Astrocyte (in vitro differentiated cells and primary cell): Measurements from ENCODE around the gene SFMBT2. TPM values are rescaled to one million over a fixed set of nuclear protein-coding genes. Genes with fewer than 3 reads are reported as not detected.

Experiments
- DNase-seq: peaks from one replicate; pipeline ENCODE4 v3.0.0-alpha.2; 2010; ENCODE audit warnings: low read depth
- FAIRE-seq: peaks from 2 replicates; lab custom pipeline; 2011; peaks lifted over from hg19 to GRCh38; lab: Jason Lieb, UNC
- H2AFZ ChIP-seq: 2 replicates; pipeline ENCODE4 v1.6.0; 2012; ENCODE audit warnings: low read depth, low read length, inconsistent platforms
- H3K27ac ChIP-seq: 2 replicates; pipeline ENCODE4 v1.5.1; 2011; ENCODE audit warnings: low read depth, low read length, inconsistent platforms
- H3K27me3 ChIP-seq: 2 replicates; pipeline ENCODE4 v1.6.0; 2011; ENCODE audit warnings: low read length, inconsistent platforms; ENCODE audit not compliant: insufficient read depth
- H3K36me3 ChIP-seq: 2 replicates; pipeline ENCODE4 v1.5.1; 2011; ENCODE audit warnings: low read length, inconsistent platforms; ENCODE audit not compliant: insufficient read depth
- H3K4me1 ChIP-seq: 2 replicates; pipeline ENCODE4 v1.5.1; 2011; ENCODE audit warnings: low read length, inconsistent platforms; ENCODE audit not compliant: insufficient read depth
- H3K4me2 ChIP-seq: 2 replicates; pipeline ENCODE4 v1.6.0; 2012; ENCODE audit warnings: low read length, inconsistent platforms
- H3K4me3 ChIP-seq: 2 replicates; pipeline ENCODE4 v1.5.1; 2011; ENCODE audit warnings: low read depth, mild to moderate bottlenecking, low read length, inconsistent platforms; ENCODE audit not compliant: insufficient read depth
- H3K79me2 ChIP-seq: 2 replicates; pipeline ENCODE4 v1.6.0; 2012; ENCODE audit warnings: mild to moderate bottlenecking, low read length, inconsistent platforms; ENCODE audit not compliant: insufficient read depth
- H3K9ac ChIP-seq: 2 replicates; pipeline ENCODE4 v1.6.0; 2012; ENCODE audit warnings: mild to moderate bottlenecking, low read length, inconsistent platforms
- H3K9me3 ChIP-seq: 2 replicates; pipeline ENCODE4 v1.5.1; 2012; ENCODE audit warnings: low read depth, mild to moderate bottlenecking, low read length, inconsistent platforms; ENCODE audit not compliant: insufficient read depth
- H4K20me1 ChIP-seq: 2 replicates; pipeline ENCODE4 v1.6.0; 2012; ENCODE audit warnings: low read length, inconsistent platforms; ENCODE audit not compliant: insufficient read depth
- H3K27ac Mint-ChIP-seq: one replicate; pipeline ENCODE4 v1.8.0; 2021; ENCODE audit warnings: mild to moderate bottlenecking, mixed read lengths; ENCODE audit not compliant: unreplicated experiment
- H3K27me3 Mint-ChIP-seq: one replicate; pipeline ENCODE4 v1.8.0; 2021; ENCODE audit warnings: low read depth, mixed read lengths; ENCODE audit not compliant: unreplicated experiment
- H3K36me3 Mint-ChIP-seq: one replicate; pipeline ENCODE4 v1.8.0; 2021; ENCODE audit warnings: low read depth, mixed read lengths; ENCODE audit not compliant: unreplicated experiment
- H3K4me1 Mint-ChIP-seq: one replicate; pipeline ENCODE4 v1.8.0; 2021; ENCODE audit warnings: low read depth, mixed read lengths; ENCODE audit not compliant: unreplicated experiment
- H3K4me3 Mint-ChIP-seq: one replicate; pipeline ENCODE4 v1.8.0; 2021; ENCODE audit warnings: mild to moderate bottlenecking, moderate library complexity, mixed read lengths; ENCODE audit not compliant: unreplicated experiment
- H3K9me3 Mint-ChIP-seq: one replicate; pipeline ENCODE4 v1.8.0; 2021; ENCODE audit warnings: mild to moderate bottlenecking, mixed read lengths; ENCODE audit not compliant: unreplicated experiment
- EZH2 ChIP-seq: IDR thresholded peaks from 2 replicates; pipeline ENCODE4 v1.6.1; 2012; ENCODE audit warnings: mild to moderate bottlenecking, low read length, inconsistent platforms; ENCODE audit not compliant: insufficient read depth
- total RNA-seq: library from RNA; stranded (reverse); gene quantifications from 2 replicates; pipeline ENCODE4 v1.2.1, GENCODE V29; 2021
- TF ChIP-seq, protein P1 (sequence below): IDR thresholded peaks from 2 replicates; pipeline ENCODE4 v1.5.1; 2011; ENCODE audit warnings: low read depth, mild to moderate bottlenecking, inconsistent platforms, low read length, moderate library complexity; ENCODE audit not compliant: insufficient read depth

The SFMBT2 gene
- total RNA-seq, 1 donor from 2014 or later, result 3.9 TPM

DNA sequence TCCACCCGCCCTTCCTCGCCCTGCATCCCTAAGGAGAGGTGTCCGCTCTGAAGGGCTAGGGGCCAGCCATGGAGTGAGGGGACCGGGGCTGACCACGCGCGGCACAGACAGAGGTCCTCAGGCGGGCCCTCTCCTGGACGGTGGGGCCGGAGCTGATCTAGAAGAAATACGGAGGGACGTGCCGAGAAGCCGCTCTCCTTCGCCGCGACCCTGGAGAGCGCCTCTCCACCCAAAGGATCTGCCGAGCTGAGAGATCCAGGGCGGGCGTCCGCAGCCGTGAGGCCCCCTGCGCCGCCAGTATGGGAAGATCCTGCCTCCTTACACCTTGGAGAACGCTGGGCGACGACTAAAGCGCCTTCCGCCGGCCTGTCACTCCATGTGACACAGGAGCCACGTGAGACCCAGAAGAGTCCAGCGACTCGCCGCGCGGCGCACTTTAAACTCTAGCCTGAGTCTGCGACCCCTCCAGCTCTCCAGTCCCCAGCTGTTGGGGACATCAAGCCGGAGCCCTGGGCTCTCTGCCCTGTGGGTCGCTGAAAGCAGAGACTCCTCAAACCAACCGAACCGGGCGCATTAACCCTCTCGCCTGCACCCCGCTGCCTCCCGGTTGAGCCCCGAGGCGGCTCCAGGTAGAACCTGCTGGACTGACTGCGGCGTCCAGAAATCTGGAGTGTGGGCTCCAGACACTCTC, 1.5 kb upstream of the SFMBT2 start:
- H3K27me3 ChIP-seq, result peaks cover 33% of the 10 kb centered on the region
- no peaks in the 10 kb centered on the region for H3K36me3 Mint-ChIP-seq
- no peak overlapping the region for H3K4me3 Mint-ChIP-seq
- H3K27ac Mint-ChIP-seq, result no peak overlapping the region
- H3K36me3 ChIP-seq, result no peaks in the 10 kb centered on the region
- peaks cover 32% of the 10 kb centered on the region for H3K27me3 Mint-ChIP-seq
- no peaks in the 10 kb centered on the region for H3K4me1 Mint-ChIP-seq
- peaks cover 1% of the 10 kb centered on the region for H3K79me2 ChIP-seq
- H3K27ac ChIP-seq, result no peak overlapping the region
- FAIRE-seq (no peak), DNase-seq (no peak)
- H3K9ac ChIP-seq, result no peak overlapping the region
- H3K4me1 ChIP-seq, result peaks cover 25% of the 10 kb centered on the region
- no peaks in the 10 kb centered on the region for H3K9me3 Mint-ChIP-seq
- TF ChIP-seq, protein P1, sequence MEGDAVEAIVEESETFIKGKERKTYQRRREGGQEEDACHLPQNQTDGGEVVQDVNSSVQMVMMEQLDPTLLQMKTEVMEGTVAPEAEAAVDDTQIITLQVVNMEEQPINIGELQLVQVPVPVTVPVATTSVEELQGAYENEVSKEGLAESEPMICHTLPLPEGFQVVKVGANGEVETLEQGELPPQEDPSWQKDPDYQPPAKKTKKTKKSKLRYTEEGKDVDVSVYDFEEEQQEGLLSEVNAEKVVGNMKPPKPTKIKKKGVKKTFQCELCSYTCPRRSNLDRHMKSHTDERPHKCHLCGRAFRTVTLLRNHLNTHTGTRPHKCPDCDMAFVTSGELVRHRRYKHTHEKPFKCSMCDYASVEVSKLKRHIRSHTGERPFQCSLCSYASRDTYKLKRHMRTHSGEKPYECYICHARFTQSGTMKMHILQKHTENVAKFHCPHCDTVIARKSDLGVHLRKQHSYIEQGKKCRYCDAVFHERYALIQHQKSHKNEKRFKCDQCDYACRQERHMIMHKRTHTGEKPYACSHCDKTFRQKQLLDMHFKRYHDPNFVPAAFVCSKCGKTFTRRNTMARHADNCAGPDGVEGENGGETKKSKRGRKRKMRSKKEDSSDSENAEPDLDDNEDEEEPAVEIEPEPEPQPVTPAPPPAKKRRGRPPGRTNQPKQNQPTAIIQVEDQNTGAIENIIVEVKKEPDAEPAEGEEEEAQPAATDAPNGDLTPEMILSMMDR, result no peak
- TF ChIP-seq EZH2, result peak; percentile 76
- peak overlapping the region; percentile 21 for H3K4me3 ChIP-seq
- peak overlapping the region; percentile 97 for H3K4me2 ChIP-seq
- peak overlapping the region; percentile 54 for H2AFZ ChIP-seq
- H4K20me1 ChIP-seq, result no peaks in the 10 kb centered on the region
- no peaks in the 10 kb centered on the region for H3K9me3 ChIP-seq

DNA sequence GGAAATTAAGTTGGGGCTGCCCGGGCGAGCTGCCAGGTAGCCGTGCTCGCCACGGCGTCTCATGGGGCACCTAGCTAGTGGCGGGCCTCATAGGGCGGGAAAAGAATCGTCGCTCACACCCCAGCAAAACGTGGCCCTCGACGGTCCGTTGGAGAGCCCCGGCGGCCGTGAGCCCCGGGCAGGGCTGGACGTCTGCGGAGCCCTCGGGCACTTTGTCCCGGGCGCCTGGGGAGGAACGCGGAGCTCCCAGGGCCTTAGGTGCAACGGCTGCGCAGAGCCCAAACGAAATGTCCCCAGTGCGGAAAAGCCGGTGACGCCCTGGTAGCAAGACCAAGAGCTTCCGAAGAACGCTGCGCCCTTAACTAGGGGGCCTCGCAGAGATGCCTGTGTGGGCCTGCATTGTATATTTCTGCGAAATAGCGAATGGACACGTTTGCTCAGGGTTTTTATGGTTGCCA, 866 bp upstream of the SFMBT2 start:
- H4K20me1 ChIP-seq, result no peaks in the 10 kb centered on the region
- peaks cover 33% of the 10 kb centered on the region for H3K27me3 ChIP-seq
- no peak overlapping the region for H2AFZ ChIP-seq
- H3K4me3 Mint-ChIP-seq, result peak overlapping the region; percentile 88
- H3K9me3 ChIP-seq, result no peaks in the 10 kb centered on the region
- peaks cover 4% of the 10 kb centered on the region for H3K79me2 ChIP-seq
- no peaks in the 10 kb centered on the region for H3K36me3 ChIP-seq
- FAIRE-seq (no peak), DNase-seq (no peak)
- no peak overlapping the region for H3K9ac ChIP-seq
- H3K27ac Mint-ChIP-seq, result no peak overlapping the region
- peaks cover under 1% of the 10 kb centered on the region for H3K4me1 Mint-ChIP-seq
- H3K27ac ChIP-seq, result no peak overlapping the region
- no peaks in the 10 kb centered on the region for H3K9me3 Mint-ChIP-seq
- H3K27me3 Mint-ChIP-seq, result peaks cover 32% of the 10 kb centered on the region
- TF ChIP-seq EZH2, result no peak
- TF ChIP-seq, protein P1, result no peak
- H3K36me3 Mint-ChIP-seq, result no peaks in the 10 kb centered on the region
- H3K4me2 ChIP-seq, result peak overlapping the region; percentile 97
- no peak overlapping the region for H3K4me3 ChIP-seq
- peaks cover 29% of the 10 kb centered on the region for H3K4me1 ChIP-seq

DNA sequence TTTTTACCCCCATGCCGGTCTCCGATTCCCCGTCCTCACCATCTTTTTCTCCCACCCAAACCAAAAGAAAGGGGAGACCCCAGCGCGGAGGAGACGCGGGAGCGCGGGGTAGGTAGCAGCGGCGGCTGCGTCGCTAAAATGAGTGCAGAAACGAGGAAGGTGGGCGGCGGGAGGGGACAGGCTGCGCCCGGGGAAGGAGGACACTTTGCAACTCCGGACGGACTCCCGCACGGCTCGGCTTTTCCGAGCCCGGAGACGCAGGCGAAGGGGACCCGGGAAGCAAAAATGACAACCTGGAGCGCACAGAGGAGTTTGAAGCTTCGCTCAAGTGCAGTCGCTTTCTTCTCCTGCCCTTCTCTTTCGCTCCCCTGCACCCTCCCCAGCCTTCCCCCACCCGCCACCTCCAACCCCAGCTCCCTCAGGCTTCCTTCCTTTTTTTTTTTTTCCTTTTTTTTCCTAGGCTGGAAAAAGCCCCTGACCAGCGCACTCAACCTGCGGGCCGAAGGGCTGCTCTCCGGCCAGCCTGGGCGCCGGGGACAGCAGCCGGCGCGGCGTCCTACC, 453 bp downstream of the SFMBT2 start:
- peak overlapping the region; percentile 75 for H3K9ac ChIP-seq

More for the DNA sequence above, 453 bp downstream of the SFMBT2 start:
- Histone ChIP-seq H4K20me1 (peaks cover under 1% of the 10 kb centered on the region), H2AFZ (peak overlapping the region; percentile 93), H3K36me3 (no peaks in the 10 kb centered on the region), H3K4me3 (peak overlapping the region; percentile 76), H3K4me2 (peak overlapping the region; percentile 97), H3K27ac (no peak overlapping the region), H3K9me3 (no peaks in the 10 kb centered on the region), H3K79me2 (peaks cover 4% of the 10 kb centered on the region), H3K27me3 (peaks cover 33% of the 10 kb centered on the region), H3K4me1 (peaks cover 29% of the 10 kb centered on the region)
- TF ChIP-seq EZH2, result no peak
- TF ChIP-seq, protein P1, result no peak
- Mint-ChIP-seq H3K27ac (peak overlapping the region; percentile 6), H3K9me3 (no peaks in the 10 kb centered on the region), H3K36me3 (no peaks in the 10 kb centered on the region), H3K4me3 (peak overlapping the region; percentile 88), H3K27me3 (peaks cover 28% of the 10 kb centered on the region), H3K4me1 (peaks cover 7% of the 10 kb centered on the region)
- FAIRE-seq, result no peak
- no peak for DNase-seq
